ENCODE results near the gene RBMXL2. TPM values are rescaled to one million over a fixed set of nuclear protein-coding genes. Genes with fewer than 3 reads are reported as not detected.

RBMXL2 gene
- total and polyA plus RNA-seq, 2 donors (not counting 1 experiment from before 2014, with no cell fraction given): not detected

- H3K79me2 ChIP-seq (ENCODE audit: control insufficient read depth, insufficient read depth, low read length): no peaks in the 10 kb centered on the region
- H3K27ac ChIP-seq (ENCODE audit: low read length in 2 of 2): no peak overlapping the region
- no peak overlapping the region for H2AFZ ChIP-seq (ENCODE audit: insufficient read depth, low read depth, low read length, poor library complexity, severe bottlenecking)
- no peaks in the 10 kb centered on the region for H3K4me1 ChIP-seq (ENCODE audit: control insufficient read depth in 2 of 2, insufficient read depth in 2 of 2, low read length in 2 of 2)
- Mint-ChIP-seq H3K9me3 (ENCODE audit: insufficient read depth) (no peaks in the 10 kb centered on the region), H3K27ac (no peak overlapping the region), H3K4me3 (no peak overlapping the region), H3K27me3 (peaks cover 23% of the 10 kb centered on the region), H3K4me1 (no peaks in the 10 kb centered on the region)
- TF ChIP-seq CTCF (IDR thresholded peaks at IDR 0.05) (no peak), EZH2 (IDR thresholded peaks at IDR 0.05; ENCODE audit: borderline replicate concordance, insufficient read depth, low read depth, low read length, poor library complexity, severe bottlenecking) (no peak)
- POLR2A ChIA-PET: no interaction called here
- peaks cover 0 to 10% (median 0%) of the 10 kb centered on the region in 3 donors for H3K9me3 ChIP-seq (ENCODE audit: control extremely low read depth in 1 of 3, control insufficient read depth in 2 of 3, insufficient read depth in 1 of 3, low read length in 2 of 3)
- H4K20me1 ChIP-seq (ENCODE audit: control insufficient read depth, insufficient read depth, low read length, poor library complexity, severe bottlenecking): no peaks in the 10 kb centered on the region
- CTCF ChIA-PET: no interaction called here
- no peaks in the 10 kb centered on the region for H3K36me3 ChIP-seq (replicated peaks in 1 of 2; ENCODE audit: control extremely low read depth in 1 of 2, control insufficient read depth in 1 of 2, extremely low read depth in 1 of 2, insufficient read depth in 2 of 2, low read length in 1 of 2)
- no peak overlapping the region for H3K4me3 ChIP-seq (ENCODE audit: control extremely low read depth in 1 of 5, extremely low read depth in 1 of 5, insufficient read depth in 1 of 5, low read depth in 2 of 5, low read length in 4 of 5)
- DNase-seq: no peak
- H3K27me3 ChIP-seq (replicated peaks in 1 of 4; ENCODE audit: control extremely low read depth in 1 of 4, control insufficient read depth in 3 of 4, insufficient read depth in 4 of 4, low read length in 3 of 4): peaks cover 0 to 11% (median 2%) of the 10 kb centered on the region in 4 experiments
- intact Hi-C loops (cut with micrococcal nuclease): no loop called here
- 87% methylated on average over 108 of the region's 111 CpGs for WGBS (ENCODE audit: insufficient coverage)
- H3K9ac ChIP-seq (ENCODE audit: low read length): no peak overlapping the region
- no peak overlapping the region for H3K4me2 ChIP-seq (replicated peaks; ENCODE audit: low read depth, low read length, poor library complexity, severe bottlenecking)
- ATAC-seq (ENCODE audit: low read depth): no peak
These were observed 792 bp downstream of the RBMXL2 start for GRCh38 chr11:7089328-7090251.
